Renal cortex interstitium (tissue), 11 donors: Measurements from ENCODE around the gene GSAP. TPM values are rescaled to one million over a fixed set of nuclear protein-coding genes. Genes with fewer than 3 reads are reported as not detected.
A peak's percentile ranks its signal among the peaks of the same experiment; 100 is the strongest.

ENCODE experiments used
- DNase-seq, 11 donors: peaks; one replicate each; pipeline ENCODE4 v3.0.0-alpha.2; 2013; ENCODE audit warnings: low read depth in 9 of 11, low spot score in 4 of 11; ENCODE audit errors: extremely low read depth in 1 of 11
- polyA plus RNA-seq, 3 donors: library from polyadenylated mRNA; unstranded; fragments of 120-200 nt; gene quantifications; one replicate each; pipeline ENCODE4 v1.2.1, GENCODE V29; 2013; ENCODE audit not compliant: insufficient read length in 3 of 3

Gene GSAP
- polyA plus RNA-seq, 3 donors = 9.0 to 16.1 (median 12.7) TPM

DNA sequence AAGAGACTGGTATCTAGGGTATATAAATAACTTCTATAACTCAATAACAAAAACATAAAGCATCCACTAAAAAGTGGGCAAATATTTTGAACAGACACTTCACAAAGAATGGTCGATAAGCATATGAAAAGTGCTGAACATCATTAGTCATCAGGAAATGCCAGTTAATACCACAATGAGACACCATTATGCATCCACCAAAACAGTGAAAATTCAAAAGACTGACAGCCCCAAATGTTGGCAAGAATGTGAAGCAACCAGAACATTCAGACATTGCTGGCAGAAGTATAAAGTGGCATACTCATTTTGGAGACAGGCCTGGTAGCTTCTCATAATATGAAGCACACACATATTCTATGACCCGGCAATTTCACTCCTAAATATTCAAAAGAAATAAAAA is 26.5 kb upstream of the GSAP start:
- no peak for DNase-seq

DNA sequence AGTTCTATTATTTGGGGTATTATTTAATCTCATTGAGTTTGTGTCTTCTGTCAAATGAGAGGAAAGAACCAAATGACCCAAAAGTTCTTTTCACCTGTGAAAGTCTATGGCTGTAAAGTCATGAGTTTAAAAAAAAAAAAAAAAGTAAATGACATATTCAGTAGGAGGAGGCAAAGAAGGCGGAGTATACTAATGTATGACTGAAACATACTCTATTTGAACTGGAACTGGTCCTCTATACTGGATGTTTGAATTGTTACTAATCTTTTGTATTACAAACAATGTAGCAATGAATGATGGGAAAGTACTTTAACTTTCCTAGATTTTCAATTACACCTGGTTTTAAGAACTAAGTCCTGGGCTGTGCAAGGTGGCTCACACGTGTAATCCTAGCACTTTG is 24.9 kb upstream of the GSAP start:
- no peak for DNase-seq

DNA sequence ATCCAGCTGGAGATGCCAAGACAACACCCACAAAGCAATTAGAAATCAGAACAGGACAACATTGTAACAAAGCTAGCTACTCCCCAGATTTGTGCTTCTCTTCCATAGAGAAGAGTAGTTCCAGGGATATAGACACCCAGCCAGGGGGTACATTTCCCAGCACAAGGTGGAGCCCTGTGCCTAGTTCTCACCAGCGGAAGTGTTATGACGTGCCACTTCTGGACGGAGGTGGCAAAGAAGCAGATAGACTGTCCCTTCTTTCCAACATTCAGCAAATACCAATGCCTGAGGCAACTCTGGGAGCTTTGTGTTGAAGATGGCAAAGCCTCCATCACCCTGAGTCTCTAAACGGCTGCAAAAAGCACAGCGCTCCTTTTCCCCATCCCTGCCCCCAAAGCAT is 23.4 kb upstream of the GSAP start:
- no peak for DNase-seq

DNA sequence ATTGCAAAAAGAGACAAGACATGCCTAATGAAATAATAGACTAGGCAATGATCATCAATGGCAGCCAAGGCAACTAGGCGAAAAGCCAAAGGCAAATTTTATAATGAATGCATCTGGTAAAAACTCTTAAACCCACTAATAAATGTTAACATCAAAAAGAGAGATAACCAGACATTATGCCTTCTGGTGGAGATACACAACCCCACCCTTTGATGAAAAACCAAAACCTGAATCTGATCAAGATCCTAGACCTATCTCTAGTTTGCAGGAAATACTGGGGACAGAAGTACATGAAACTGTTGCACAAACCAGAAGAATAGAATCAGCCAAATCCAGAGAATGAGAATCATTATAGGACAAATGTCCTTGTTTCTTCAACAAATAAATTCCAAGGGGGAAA is 22.0 kb upstream of the GSAP start:
- no peak for DNase-seq

DNA sequence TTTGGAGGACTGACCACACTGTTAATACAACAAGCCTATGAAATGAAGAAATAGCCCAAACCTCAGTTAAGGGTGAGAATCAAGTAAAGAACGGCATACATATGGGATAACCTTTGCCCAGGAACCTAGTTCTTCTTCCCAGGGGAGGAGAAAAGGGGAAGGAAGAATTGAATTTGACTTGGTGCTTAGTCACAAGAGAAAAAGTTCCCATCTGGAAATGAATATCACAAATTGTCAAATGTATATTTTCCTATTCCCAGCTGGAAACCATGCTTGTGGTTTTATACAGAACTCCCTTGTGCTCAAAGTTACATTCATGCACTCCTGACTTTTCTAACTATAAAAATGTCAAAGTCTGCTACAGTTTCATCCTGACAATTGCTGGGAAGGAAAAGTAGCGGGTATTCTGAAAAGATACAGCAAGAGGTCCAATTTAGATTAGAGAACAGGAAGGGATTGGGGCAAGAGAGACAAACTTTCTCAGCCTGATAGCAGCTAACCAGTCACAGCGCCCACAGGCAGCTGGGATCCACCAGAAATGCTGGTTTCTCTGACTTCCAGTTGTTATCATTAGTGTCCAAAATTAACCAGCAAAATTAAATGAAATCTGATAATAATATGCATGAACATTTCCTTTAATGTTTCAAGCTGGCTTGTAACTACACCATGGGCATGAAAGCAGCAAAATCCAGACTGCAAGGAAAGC is 18.6 kb upstream of the GSAP start:
- DNase-seq = peak in 1 of 11 donors; percentile 20

DNA sequence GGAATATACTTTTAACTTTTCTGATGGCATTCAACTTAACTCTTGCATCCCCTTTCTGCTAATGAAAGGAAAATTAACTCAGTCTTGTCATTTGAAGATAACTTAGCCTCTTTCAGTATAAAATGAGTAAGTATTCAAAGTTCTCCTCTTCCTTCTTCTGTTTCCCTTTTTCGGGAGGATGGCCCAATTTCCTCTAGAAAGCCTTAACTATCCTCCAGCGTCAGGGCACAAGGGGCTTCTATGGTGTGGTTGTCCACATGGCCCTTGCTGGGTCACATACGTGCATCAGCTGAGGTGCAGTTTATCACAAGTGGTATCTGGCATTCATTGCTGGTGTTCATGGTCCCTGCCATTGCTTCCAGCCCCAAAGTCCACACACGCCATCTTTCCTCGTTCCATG is 17.8 kb upstream of the GSAP start:
- no peak for DNase-seq

DNA sequence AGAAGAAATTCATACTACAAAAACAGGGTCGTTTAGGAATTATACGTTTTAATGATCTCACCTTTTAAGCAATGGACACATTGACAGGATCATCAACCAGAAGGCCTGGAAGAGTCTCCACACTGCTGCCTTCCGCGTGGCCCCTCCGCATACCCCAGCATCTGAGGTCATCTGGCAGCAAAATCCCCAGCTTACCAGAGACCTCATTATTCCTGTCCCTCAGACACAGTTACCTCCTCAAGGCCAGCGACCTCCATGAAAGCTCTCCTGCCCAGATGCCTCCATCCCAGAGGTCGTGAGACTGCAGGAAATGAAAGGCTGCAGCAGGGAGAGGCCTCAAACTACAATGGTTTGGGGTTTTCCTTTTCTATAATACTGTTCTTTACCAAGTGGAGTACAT is 14.8 kb upstream of the GSAP start:
- DNase-seq = no peak

DNA sequence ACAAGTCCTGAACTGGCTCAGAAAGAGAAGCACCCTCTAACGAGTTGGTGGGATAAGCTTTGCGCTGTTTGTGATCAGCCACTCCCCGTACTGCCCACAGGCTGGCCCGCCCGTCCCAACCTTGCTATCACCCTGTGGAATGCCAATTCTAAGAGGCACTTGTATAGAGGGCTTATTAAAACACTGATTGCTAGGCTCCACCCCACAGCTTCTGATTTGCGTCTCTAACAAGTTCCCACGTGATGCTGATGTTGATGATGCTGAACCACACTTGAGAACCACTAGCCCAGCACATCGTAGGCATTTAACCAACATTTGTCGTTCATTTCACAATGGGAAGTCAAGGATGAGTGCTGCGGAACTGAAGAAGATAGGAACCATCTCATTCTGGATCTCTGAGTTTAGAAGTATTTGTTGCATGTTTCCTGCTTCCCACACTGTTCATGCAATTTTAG is 12.7 kb upstream of the GSAP start:
- DNase-seq = no peak

DNA sequence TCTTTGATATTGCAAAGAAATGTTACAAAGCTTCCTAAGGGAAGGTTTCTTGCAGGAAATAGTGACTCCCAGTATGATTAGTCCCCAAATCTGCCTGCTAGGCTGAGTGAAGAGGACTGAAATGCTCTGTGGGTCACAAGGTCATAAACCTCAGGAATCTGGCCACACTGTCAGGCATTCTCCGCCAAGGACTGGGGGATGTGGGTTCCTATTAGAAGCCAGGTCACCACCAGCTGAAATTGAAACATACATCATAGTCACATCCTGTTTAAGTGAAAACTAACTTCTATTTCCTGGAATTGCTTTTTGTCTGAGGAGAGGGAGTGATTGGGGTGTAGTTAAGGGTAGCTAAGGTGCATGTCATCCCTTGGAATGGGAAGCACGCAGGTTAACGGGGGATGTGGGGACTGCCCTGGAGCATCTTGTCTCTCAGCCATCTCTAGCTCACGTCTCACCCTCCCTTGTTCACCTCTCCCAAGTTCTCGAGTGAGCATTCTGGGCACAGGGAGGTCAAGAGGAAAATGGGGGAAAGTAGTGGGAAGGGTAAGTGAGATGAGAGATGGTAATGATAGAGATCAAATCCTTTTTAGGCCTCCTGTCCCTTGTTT is 12.0 kb upstream of the GSAP start:
- DNase-seq = no peak

DNA sequence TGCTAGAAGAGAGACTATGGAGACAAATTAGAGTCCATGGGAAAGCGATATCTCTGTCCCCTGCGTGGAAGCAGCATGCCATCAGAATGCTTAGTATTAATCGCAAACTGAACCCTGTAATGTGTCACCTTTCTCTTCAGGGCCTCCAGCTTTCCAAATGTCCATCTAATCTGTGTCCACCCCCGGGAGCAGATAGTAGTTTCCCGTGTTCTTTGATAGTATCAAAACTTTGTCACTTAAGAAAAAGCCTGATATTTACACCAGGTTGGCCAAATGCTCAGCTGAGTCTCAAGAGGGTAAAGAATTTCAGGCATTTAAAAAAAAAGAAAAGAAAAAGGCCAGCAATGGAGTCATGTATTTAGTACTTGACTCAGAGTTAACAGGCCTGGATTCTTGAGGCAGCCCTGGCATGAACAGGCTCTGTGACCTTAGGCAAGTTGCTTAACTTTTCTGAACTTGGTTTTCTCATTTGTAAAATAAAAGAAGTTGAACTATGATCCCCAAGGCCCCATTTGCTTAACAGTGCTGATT is 10.4 kb upstream of the GSAP start:
- DNase-seq = no peak

DNA sequence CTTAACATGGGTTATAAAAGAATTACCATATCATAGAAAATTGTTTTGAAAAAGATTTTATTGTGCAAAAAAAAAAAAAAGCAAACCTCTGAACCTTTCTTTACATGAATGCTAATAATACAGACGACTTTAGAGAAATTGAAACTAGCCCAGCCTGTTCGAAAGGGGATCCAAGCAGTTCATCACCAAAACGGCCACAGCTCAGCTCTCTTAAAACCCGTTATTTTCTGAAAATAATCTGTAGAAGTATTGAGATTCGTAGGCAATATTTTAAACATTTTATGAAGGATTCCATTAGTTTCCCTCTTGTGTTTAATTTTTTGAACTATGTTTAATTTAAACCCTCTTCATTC is 9.9 kb upstream of the GSAP start:
- no peak for DNase-seq

DNA sequence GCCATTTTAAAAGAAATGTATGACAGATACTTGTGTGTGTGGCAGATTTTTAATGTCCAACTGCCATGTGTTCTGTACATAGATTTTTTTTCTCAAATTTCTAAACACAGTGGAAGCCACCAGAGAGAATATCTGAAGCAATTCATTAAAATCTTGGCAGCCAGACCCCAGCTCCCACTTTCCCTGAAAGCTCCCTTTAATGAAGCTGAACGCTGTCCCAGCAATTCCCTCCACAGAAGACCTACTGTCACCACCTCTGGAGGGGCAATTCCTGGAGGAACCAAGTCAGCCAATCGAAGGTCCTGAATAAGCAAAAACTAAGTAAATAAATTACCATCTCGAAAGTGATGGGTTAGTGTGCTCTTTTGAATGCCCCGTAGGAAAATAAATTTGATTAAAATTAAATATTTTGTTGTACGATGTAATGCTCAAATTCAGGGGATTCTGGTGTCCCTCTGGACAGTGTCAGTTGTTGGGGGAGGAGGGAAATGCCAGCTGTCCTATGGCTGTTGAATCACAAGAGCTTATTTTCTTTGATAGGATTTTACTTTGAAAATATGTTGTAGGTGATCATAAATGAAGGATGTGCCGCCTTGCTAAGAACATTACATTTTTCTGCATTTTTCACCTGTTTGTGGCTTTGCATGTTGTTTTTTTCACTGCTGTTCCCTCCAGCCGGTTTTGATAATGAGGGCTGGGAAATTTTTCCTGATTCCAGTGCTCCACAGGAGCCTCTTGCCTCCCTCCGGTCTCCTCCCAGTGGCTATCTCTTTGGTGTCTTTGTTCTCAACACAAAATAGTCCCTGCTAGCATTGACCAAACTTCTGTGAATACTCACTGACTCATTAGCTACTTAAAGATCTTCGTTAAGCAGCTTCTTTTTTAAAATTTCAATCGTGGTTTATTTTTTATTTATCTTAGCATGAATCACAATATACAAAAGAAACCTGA is 9.2 kb upstream of the GSAP start:
- DNase-seq = no peak

DNA sequence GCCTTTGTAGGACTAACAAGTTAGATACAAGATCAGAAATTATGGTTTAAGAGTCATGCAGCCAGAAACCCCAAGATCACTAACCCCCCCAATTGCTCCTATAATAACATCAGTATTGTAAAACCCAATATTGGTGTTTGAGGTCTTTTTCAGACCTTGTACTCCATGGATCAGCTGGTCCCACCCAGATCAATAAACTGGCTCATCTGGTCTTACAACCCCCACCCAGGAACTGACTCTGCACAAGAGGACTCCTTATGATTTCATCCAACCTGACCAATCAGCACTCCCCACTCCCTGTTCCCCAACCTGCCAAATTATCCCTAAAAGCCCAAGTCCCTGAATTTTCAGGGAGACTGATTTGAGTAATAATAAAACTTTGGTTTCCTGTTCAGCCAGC is 6.4 kb upstream of the GSAP start:
- no peak for DNase-seq

DNA sequence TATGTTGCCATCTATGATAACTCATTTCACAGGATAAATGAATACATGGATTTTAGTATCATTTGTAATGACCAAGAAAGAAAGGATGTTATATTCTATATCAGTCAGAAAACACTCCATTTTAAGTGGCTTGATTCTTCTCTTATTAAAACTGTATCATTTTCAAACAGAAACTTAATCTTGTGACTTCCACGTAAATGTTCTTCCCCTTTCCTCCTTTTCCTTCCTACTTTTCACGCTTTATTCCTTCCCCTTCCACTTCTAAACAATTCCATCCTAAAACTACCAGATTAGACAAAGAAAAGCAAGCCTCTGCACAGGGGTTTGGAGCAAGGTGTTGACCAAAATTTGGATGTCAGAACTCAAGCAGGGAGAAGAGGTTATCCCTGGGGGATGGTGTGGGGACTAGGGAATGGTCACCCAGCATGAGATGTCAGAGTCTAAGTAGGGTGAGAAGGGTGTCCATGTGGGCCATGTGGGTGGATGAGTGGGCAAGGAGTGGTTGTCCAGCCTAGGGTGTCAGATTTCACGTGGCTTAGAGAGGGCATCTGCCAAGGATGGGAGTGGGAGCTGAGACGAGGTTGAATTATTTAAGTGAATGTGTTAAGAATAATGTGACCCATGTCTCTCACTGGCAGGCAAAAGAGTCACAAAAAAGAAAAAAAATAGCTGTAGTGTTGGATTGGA is 5.0 kb upstream of the GSAP start:
- DNase-seq = no peak

DNA sequence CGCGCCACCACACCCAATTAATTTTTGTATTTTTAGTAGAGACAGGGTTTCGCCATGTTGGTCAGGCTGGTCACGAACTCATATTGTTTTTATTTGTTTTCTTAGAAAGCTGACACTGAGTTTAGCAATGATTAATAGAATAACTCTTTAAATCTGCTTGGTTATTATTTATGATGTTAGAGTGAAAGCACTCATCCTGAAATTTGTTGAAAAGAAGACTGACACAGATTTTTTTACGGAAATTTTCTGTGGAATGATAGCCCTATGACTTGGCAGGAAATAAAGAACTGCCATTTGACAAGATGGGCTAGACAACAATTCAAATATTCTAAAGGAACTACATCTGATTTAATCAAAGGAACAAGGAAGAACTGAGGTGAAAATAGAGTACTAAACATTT is 4.3 kb upstream of the GSAP start:
- no peak for DNase-seq

DNA sequence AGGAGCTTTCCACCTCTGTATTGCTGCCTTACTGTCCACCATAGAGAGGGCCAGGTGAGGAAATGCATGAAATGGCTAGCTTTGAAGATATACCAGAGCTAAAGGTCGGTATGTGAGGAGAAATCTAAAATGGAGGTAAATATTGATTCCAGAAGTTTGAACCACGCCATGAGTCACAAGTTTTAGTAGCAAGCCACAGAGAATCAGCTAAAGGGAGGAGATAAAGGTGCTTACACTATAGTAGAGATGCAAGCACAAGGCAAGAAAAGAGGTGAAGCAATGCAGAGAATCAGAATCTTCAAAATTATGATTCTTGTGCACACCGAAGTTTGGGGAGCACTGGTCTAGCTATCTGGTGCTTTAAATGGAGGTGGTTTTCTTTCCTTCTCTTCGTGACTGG is 3.0 kb upstream of the GSAP start:
- DNase-seq = no peak

DNA sequence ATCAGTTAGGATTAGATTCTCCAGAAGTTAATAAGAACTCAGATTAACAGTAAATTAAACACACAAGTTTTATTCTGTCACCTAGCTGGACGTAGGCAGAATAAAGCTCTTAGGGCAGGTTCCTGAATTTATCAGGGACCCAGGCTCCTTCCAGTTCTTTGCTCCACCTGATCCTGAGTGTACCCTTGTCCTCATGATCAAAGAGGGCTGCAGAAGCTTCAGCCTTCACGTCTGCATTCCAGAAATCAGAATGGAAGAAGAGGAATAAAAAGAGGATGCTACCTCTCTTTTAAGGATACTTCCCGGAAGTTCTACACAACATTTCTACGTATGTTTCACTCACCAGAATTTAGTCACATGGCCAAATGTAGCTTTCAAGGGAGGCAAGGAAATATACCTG is 1.7 kb upstream of the GSAP start:
- no peak for DNase-seq

DNA sequence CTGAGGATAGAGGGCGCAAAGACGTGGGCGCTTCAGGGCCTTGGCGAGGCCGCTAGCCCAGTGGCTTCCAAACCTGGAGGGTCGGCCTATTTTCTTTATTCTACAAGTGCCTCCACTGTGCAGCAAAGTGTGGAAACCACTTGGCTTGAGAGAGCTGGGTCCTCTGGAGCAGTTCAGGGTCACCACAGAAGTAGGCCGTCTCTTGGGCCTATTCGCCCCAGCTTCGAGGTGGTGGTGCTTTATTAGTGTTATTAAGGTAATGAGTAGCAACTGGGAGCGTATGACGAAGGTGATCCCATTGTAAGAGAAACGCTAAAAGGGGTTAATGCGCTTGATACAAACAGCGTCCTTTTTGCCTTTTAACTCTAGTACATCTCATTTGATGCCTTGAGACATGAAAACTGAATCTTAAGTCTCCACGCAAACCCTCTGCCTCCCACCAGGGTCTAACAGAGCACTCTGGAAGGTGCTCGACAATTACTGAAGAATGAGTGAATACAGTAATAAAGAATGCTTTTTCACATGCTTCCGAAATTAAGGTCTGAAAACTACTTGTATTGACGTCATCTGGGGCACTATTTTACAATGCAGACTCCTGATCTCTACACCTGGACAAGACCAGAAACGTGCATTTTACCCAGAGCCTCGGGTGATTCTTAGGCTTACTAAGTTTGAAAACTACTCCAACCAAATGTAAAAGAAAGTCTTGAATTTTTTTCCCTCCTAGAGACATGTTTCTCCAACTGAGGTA is 647 bp upstream of the GSAP start:
- DNase-seq = no peak

DNA sequence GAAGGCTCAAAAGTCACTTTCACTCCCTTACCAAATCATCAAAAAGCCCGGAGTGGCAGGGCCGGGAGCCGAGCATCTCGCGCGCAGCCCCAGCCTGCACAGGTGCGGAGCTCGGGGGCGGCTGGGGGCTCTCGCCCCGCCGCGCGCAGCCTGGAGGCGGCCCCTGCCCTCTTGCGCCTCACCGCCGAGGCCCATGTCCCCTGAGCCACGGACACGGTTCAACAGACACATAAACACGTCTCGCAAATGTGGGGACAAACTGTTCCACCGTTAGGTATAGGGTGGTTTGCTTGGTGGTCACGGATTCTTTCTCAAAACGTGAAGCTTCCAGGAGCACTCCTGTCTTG is 700 bp downstream of the GSAP start:
- peak in 2 of 11 donors; percentile 15 to 25 for DNase-seq
